Measurements from ENCODE around the gene SCO1. TPM values are rescaled to one million over a fixed set of nuclear protein-coding genes. Genes with fewer than 3 reads are reported as not detected.
"Not testable (repeated sequence)": the region's sequence is repeated elsewhere in the genome, so short reads cannot be mapped to it uniquely, and the experiment has no call there.

The SCO1 gene
- total and polyA plus RNA-seq, 7 donors: 17.5 to 38.9 (median 28.6) TPM

DNA sequence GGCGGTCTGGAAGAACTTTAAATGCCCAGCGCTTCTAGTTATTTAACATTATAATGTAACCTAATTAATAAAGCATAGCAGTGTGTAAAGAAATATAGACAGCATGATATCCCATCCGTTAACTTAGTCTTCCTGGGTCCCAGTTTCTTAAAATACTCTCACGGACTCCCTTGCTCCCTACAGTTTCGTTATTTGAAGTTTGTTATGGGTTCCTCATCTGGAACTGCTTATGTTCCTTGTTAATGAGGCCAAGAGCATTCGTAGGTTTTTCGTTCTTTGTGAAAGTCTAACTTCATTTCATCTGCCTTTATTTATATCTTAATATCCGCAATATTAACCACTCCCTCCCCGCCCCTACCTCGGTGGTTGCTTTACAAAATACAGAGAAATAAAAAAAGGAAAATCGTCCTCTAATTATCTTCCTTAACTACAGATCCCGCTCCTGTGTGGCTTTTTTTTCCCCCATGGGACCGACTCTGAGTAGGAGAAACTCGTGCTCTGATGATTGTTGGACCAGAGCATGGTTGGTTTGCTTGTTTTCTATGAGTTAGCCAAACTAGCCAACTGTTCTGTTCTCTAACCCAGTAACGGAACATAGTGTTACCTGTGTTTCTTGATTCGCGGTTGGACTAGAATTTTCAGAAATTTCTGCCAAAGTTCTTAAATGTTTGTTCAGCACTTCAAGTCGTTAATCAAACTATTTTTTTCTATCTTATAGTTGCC lies 924 bp upstream of the SCO1 start:
- WGBS, 3 donors: 6 to 14% (median 7%) methylated on average over 18 of the region's 18 CpGs
- peak overlapping the region; percentile 95 for H3K27ac ChIP-seq
- H3K36me3 ChIP-seq (ENCODE audit: insufficient read depth in 1 of 2, low read depth in 1 of 2): peaks cover 11 to 24% of the 10 kb centered on the region in 2 donors
- peak overlapping the region; percentile 96 for H3K4me3 ChIP-seq
- intact Hi-C loops (cut with DNase I): loop anchor here in 1 of 2 donors (10.0 kb wide), 1 partner anchor 1297 kb away; the partner anchor contains the start of gene ZNF18
- DNase-seq (no peak), ATAC-seq (peak in 2 of 4 donors; percentile 34 to 66)
- TF ChIP-seq, protein P1, sequence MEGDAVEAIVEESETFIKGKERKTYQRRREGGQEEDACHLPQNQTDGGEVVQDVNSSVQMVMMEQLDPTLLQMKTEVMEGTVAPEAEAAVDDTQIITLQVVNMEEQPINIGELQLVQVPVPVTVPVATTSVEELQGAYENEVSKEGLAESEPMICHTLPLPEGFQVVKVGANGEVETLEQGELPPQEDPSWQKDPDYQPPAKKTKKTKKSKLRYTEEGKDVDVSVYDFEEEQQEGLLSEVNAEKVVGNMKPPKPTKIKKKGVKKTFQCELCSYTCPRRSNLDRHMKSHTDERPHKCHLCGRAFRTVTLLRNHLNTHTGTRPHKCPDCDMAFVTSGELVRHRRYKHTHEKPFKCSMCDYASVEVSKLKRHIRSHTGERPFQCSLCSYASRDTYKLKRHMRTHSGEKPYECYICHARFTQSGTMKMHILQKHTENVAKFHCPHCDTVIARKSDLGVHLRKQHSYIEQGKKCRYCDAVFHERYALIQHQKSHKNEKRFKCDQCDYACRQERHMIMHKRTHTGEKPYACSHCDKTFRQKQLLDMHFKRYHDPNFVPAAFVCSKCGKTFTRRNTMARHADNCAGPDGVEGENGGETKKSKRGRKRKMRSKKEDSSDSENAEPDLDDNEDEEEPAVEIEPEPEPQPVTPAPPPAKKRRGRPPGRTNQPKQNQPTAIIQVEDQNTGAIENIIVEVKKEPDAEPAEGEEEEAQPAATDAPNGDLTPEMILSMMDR (IDR thresholded peaks at IDR 0.05): no peak
- H3K4me1 ChIP-seq: peaks cover 10% of the 10 kb centered on the region
- H3K9me3 ChIP-seq: no peaks in the 10 kb centered on the region
- no peaks in the 10 kb centered on the region for H3K27me3 ChIP-seq (ENCODE audit: insufficient read depth in 3 of 3, low read length in 2 of 3)

- intact Hi-C loops (cut with DNase I): loop anchor here in 1 of 2 donors (10.0 kb wide), 1 partner anchor 1299 kb away; the partner anchor contains the start of gene ZNF18
- Histone ChIP-seq H3K4me3 (peak overlapping the region; percentile 96), H3K36me3 (ENCODE audit: insufficient read depth in 1 of 2, low read depth in 1 of 2) (peaks cover 12 to 47% of the 10 kb centered on the region in 2 donors)
- H3K4me1 ChIP-seq; H3K27ac ChIP-seq; H3K27me3 ChIP-seq (ENCODE audit: insufficient read depth in 3 of 3, low read length in 2 of 3); ATAC-seq; H3K9me3 ChIP-seq; DNase-seq: not testable (repeated sequence)
- WGBS, 3 donors: 82 to 88% (median 87%) methylated on average over 17 of the region's 17 CpGs
Observed at GRCh38 chr17:10695875-10696407, 1.4 kb downstream of the SCO1 start.

- Histone ChIP-seq H3K36me3 (ENCODE audit: insufficient read depth in 1 of 2, low read depth in 1 of 2) (peaks cover 9 to 92% of the 10 kb centered on the region in 2 donors), H3K4me1 (no peaks in the 10 kb centered on the region), H3K27me3 (ENCODE audit: insufficient read depth in 3 of 3, low read length in 2 of 3) (no peaks in the 10 kb centered on the region), H3K4me3 (no peak overlapping the region), H3K9me3 (no peaks in the 10 kb centered on the region), H3K27ac (no peak overlapping the region)
- DNase-seq (no peak), ATAC-seq (no peak)
- 83 to 91% (median 88%) methylated on average over 2 of the region's 2 CpGs for WGBS, 3 donors
- TF ChIP-seq, protein P1 (IDR thresholded peaks at IDR 0.05): no peak
- intact Hi-C loops (cut with DNase I): no loop called here
Observed at GRCh38 chr17:10687499-10687898, 9.8 kb downstream of the SCO1 start.

GRCh38 chr17:10683853-10684252 lies 13.5 kb downstream of the SCO1 start:
- Histone ChIP-seq H3K27ac (no peak overlapping the region), H3K4me3 (no peak overlapping the region), H3K9me3 (no peaks in the 10 kb centered on the region), H3K4me1 (no peaks in the 10 kb centered on the region), H3K27me3 (ENCODE audit: insufficient read depth in 3 of 3, low read length in 2 of 3) (no peaks in the 10 kb centered on the region), H3K36me3 (ENCODE audit: insufficient read depth in 1 of 2, low read depth in 1 of 2) (peaks cover 9 to 93% of the 10 kb centered on the region in 2 donors)
- 50 to 67% (median 51%) methylated on average over 2 of the region's 2 CpGs for WGBS, 3 donors
- TF ChIP-seq, protein P1 (IDR thresholded peaks at IDR 0.05): peak; percentile 30
- no peak for ATAC-seq
- DNase-seq: no peak
- intact Hi-C loops (cut with DNase I): no loop called here

DNA sequence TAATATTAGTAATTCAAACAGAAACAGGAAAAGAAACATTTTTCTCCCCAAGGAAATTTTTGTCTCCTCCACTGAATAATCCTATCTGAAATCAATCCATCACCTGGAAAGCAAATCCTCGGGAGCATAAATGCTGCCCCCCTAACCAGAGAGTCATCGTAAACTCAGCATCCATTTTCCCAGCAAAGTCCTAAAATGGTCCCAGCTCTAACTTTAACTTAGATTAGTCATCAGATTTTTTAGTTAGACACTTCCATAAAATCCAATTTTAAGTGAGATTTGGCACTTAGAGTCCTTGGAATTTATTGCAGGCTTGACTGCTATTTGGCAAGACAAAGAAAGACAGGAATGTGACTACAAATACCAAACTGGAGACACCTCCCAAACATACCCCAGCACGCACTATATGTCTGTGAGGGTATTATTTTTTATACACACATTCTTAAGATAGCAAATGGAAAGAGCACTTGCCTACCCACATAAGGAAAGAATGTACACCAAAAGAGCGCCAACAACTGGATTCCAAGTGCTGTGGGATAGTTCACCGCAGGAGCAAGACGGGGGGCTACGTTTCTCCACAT lies 15.4 kb downstream of the SCO1 start:
- H3K9me3 ChIP-seq: no peaks in the 10 kb centered on the region
- H3K4me1 ChIP-seq: no peaks in the 10 kb centered on the region
- ATAC-seq (no peak), DNase-seq (no peak)
- H3K27me3 ChIP-seq (ENCODE audit: insufficient read depth in 3 of 3, low read length in 2 of 3): no peaks in the 10 kb centered on the region
- WGBS, 3 donors: 72 to 79% (median 75%) methylated on average over 7 of the region's 7 CpGs
- TF ChIP-seq, protein P1 (IDR thresholded peaks at IDR 0.05): no peak
- H3K4me3 ChIP-seq: no peak overlapping the region
- intact Hi-C loops (cut with DNase I): no loop called here
- H3K27ac ChIP-seq: no peak overlapping the region
- peaks cover 9 to 97% of the 10 kb centered on the region in 2 donors for H3K36me3 ChIP-seq (ENCODE audit: insufficient read depth in 1 of 2, low read depth in 1 of 2)

All from psoas muscle (tissue), 8 donors.